ENCODE measurements around the gene DPYSL4. TPM values are rescaled to one million over a fixed set of nuclear protein-coding genes. Genes with fewer than 3 reads are reported as not detected.

Gene DPYSL4
- total RNA-seq, 2 experiments from 2014 or later = 19.9 to 22.2 TPM

- Mint-ChIP-seq H3K4me1 (peaks cover 13% of the 10 kb centered on the region), H3K9me3 (no peaks in the 10 kb centered on the region), H3K27ac (no peak overlapping the region), H3K36me3 (no peaks in the 10 kb centered on the region), H3K27me3 (no peaks in the 10 kb centered on the region), H3K4me3 (no peak overlapping the region)
- DNase-seq = no peak
These were observed 49.4 kb downstream of the DPYSL4 start for GRCh38 chr10:132236161-132236560.

DNA sequence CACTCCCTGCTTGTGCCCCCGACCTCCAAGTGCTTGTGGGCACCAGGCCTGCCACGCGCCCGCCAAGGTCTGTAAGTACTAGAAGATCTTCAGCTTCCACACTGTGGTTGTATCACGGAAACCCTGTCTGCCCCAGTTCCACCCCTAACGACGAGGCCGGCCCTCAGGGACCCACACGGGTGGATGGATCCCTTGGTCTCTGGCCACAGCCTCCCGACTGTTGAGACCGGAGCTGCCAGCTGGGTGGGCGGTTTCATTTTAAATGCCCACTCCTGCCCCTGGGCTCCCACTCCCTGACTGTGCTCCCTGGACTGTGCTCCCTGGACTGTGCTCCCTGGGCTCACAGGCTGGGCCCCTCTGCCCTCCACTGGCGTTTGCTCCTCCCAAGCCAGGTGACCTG, 50.1 kb downstream of the DPYSL4 start:
- no peak for DNase-seq
- Mint-ChIP-seq H3K4me1 (peaks cover 12% of the 10 kb centered on the region), H3K36me3 (no peaks in the 10 kb centered on the region), H3K9me3 (no peaks in the 10 kb centered on the region), H3K27ac (no peak overlapping the region), H3K4me3 (no peak overlapping the region), H3K27me3 (no peaks in the 10 kb centered on the region)

- Mint-ChIP-seq H3K4me1 (peaks cover 7% of the 10 kb centered on the region), H3K4me3 (no peak overlapping the region), H3K27me3 (no peaks in the 10 kb centered on the region), H3K27ac (no peak overlapping the region), H3K36me3 (no peaks in the 10 kb centered on the region), H3K9me3 (no peaks in the 10 kb centered on the region)
- DNase-seq = no peak
These were observed 50.6 kb downstream of the DPYSL4 start for GRCh38 chr10:132237396-132237795.

DNA sequence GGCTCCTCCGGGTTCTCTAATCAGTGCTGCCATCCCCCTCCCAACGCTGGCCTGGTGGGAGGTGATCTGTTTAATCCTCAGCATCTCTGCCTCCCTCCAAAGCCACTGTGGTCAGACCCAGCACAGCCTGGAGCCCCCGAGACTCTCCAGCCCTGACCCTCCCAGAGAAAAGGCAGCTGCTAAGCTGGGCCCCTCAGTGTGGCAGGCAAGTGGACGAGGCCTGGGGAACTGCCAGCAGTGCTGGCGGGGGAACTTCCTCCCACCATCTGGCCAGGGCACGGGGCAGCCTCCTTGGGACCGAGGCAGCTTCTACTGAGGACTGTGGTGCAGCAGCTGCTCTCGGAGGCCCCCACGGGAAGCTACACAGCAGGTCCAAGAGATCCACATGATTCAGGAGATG, 51.1 kb downstream of the DPYSL4 start:
- peaks cover 4% of the 10 kb centered on the region for H3K4me1 Mint-ChIP-seq
- no peaks in the 10 kb centered on the region for H3K27me3 Mint-ChIP-seq
- H3K9me3 Mint-ChIP-seq = no peaks in the 10 kb centered on the region
- H3K27ac Mint-ChIP-seq = no peak overlapping the region
- DNase-seq = no peak
- H3K4me3 Mint-ChIP-seq = no peak overlapping the region
- no peaks in the 10 kb centered on the region for H3K36me3 Mint-ChIP-seq

DNA sequence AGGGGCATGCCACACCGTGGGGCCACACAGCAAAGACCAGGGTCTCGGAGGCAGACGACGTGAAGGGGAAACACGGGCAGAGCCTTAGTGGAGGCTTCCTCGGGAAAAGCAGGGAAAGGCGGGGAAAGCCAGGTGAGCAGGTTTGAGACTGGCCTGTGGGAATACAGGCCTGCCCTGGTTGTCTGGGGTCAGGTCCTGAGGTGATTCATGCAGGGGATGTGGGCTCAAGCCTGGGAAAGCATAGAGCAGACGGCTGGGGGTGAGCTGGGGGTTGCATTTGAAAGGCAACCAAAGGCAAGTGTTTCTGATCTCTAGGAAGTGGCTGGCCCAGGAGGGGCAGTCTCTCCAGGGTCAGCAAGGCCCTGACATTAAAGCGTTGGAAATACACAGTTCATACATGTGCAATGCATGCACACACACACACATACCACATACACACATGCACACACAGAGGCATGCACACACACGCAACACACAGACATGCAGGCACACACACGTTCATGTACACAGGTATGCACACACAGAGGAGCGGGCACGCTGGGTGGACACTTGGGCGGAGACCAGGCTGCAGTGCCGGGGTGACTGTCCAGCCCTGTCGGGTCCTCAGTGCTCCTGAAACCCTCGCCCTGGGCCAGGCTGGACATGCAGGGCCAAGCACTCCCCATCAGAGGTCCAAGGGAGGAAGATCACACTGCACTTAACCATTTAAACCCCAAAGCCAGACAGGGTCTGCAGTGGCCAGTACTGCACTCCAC, 51.8 kb downstream of the DPYSL4 start:
- no peak overlapping the region for H3K4me3 Mint-ChIP-seq
- no peaks in the 10 kb centered on the region for H3K27me3 Mint-ChIP-seq
- H3K27ac Mint-ChIP-seq = no peak overlapping the region
- no peak for DNase-seq
- no peaks in the 10 kb centered on the region for H3K36me3 Mint-ChIP-seq
- no peaks in the 10 kb centered on the region for H3K4me1 Mint-ChIP-seq
- H3K9me3 Mint-ChIP-seq = no peaks in the 10 kb centered on the region

GRCh38 chr10:132239126-132240031, 52.6 kb downstream of the DPYSL4 start:
- Mint-ChIP-seq H3K4me1 (no peaks in the 10 kb centered on the region), H3K36me3 (no peaks in the 10 kb centered on the region), H3K4me3 (no peak overlapping the region), H3K27ac (no peak overlapping the region), H3K27me3 (no peaks in the 10 kb centered on the region), H3K9me3 (no peaks in the 10 kb centered on the region)
- no peak for DNase-seq

DNA sequence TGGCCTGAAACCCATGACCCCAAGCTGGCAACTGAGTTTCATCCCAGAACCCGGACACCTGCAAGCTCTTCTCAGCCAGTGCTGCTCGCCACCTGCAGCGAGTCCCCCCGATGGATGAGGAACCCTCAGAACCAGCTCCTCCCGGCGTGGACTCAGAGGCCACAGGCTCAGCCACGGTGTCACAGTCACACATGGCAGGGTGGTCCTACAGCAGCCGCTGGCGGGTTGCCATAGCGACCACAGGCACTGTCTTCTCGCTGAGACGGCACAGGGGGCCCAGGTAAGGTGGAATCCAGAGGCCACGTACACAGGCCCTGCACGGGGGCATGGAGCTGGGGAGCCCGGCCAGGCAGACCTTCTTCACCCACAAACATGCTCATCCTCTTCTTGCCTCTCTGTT, 53.4 kb downstream of the DPYSL4 start:
- Mint-ChIP-seq H3K4me1 (no peaks in the 10 kb centered on the region), H3K27me3 (no peaks in the 10 kb centered on the region), H3K4me3 (no peak overlapping the region), H3K36me3 (no peaks in the 10 kb centered on the region), H3K9me3 (no peaks in the 10 kb centered on the region), H3K27ac (no peak overlapping the region)
- DNase-seq = no peak

DNA sequence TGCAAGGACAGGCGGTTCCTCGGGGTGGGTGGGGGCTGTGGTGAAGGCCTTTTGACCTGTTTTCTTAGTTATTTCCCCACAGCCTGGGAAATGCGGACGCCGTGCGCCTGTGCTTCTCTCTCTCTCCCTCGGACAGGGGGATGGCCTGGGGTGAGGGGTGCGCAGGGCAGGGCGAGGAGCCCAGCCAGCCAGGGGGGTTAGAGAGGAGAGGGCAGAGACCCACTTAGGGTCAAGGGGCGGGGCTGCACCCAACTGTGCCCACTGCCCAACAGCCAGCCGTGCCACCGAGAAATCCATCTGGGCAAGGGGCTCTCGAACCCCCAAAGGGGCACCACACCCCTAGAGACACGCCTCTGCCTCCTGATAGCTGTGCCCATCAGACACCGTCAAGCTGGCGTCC, 53.8 kb downstream of the DPYSL4 start:
- Mint-ChIP-seq H3K4me1 (no peaks in the 10 kb centered on the region), H3K36me3 (no peaks in the 10 kb centered on the region), H3K9me3 (no peaks in the 10 kb centered on the region), H3K27ac (no peak overlapping the region), H3K27me3 (no peaks in the 10 kb centered on the region), H3K4me3 (no peak overlapping the region)
- DNase-seq = no peak

GRCh38 chr10:132241086-132241485, 54.3 kb downstream of the DPYSL4 start:
- H3K9me3 Mint-ChIP-seq = no peaks in the 10 kb centered on the region
- H3K4me1 Mint-ChIP-seq = no peaks in the 10 kb centered on the region
- H3K27me3 Mint-ChIP-seq = no peaks in the 10 kb centered on the region
- DNase-seq = no peak
- no peak overlapping the region for H3K27ac Mint-ChIP-seq
- H3K36me3 Mint-ChIP-seq = no peaks in the 10 kb centered on the region
- no peak overlapping the region for H3K4me3 Mint-ChIP-seq

GRCh38 chr10:132241496-132241895, 54.7 kb downstream of the DPYSL4 start:
- H3K9me3 Mint-ChIP-seq = no peaks in the 10 kb centered on the region
- no peak overlapping the region for H3K27ac Mint-ChIP-seq
- no peaks in the 10 kb centered on the region for H3K4me1 Mint-ChIP-seq
- no peak overlapping the region for H3K4me3 Mint-ChIP-seq
- DNase-seq = no peak
- no peaks in the 10 kb centered on the region for H3K36me3 Mint-ChIP-seq
- H3K27me3 Mint-ChIP-seq = no peaks in the 10 kb centered on the region

GRCh38 chr10:132242103-132242840, 55.5 kb downstream of the DPYSL4 start:
- H3K27me3 Mint-ChIP-seq = no peaks in the 10 kb centered on the region
- DNase-seq = no peak
- no peaks in the 10 kb centered on the region for H3K36me3 Mint-ChIP-seq
- no peak overlapping the region for H3K27ac Mint-ChIP-seq
- H3K4me1 Mint-ChIP-seq = no peaks in the 10 kb centered on the region
- H3K4me3 Mint-ChIP-seq = no peak overlapping the region
- H3K9me3 Mint-ChIP-seq = no peaks in the 10 kb centered on the region

GRCh38 chr10:132243141-132243540, 56.4 kb downstream of the DPYSL4 start:
- H3K4me3 Mint-ChIP-seq = no peak overlapping the region
- DNase-seq = no peak
- no peak overlapping the region for H3K27ac Mint-ChIP-seq
- no peaks in the 10 kb centered on the region for H3K9me3 Mint-ChIP-seq
- H3K27me3 Mint-ChIP-seq = no peaks in the 10 kb centered on the region
- no peaks in the 10 kb centered on the region for H3K36me3 Mint-ChIP-seq
- H3K4me1 Mint-ChIP-seq = no peaks in the 10 kb centered on the region

DNA sequence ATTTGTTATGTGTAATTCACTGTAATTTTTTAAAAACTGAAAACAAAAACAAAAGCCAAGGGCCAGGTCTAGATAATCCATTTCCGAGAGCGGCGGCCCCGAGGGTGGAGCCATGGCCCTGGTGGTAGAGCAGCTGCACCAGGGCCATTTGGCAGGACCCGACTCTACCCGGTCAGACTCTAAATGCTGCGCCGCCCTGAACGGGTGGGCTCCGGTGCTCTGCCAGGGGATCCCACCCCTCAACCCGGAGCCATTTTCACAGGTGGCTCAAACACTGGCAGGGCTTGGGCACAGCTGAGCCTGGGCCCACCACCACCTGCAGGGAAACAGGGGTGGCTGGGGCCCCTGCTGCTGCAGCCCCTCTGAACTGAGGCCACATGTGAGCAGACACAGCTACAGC, 56.9 kb downstream of the DPYSL4 start:
- Mint-ChIP-seq H3K27me3 (no peaks in the 10 kb centered on the region), H3K36me3 (no peaks in the 10 kb centered on the region), H3K9me3 (no peaks in the 10 kb centered on the region), H3K27ac (no peak overlapping the region), H3K4me3 (no peak overlapping the region), H3K4me1 (no peaks in the 10 kb centered on the region)
- no peak for DNase-seq

DNA sequence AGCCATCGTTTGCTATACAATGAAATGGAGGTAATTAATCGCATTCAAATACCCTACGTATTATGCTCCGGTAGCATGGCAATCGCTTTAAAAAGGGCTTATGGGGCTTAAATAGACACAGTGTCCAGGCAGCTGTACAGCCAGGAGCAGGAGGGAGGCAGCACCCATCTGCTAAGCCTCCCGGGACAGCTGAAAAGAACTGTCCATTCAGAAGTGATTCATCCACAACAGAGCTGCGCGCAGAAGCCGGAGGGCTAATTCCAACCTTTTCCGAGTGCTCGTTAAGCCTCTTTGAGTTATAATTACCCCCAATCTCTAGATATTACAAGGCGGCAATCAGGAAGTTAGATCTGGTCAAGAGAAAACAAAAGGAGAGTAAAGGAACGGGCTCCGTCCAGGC, 58.3 kb downstream of the DPYSL4 start:
- Mint-ChIP-seq H3K36me3 (no peaks in the 10 kb centered on the region), H3K4me3 (no peak overlapping the region), H3K27ac (no peak overlapping the region), H3K27me3 (no peaks in the 10 kb centered on the region), H3K9me3 (no peaks in the 10 kb centered on the region), H3K4me1 (no peaks in the 10 kb centered on the region)
- no peak for DNase-seq

DNA sequence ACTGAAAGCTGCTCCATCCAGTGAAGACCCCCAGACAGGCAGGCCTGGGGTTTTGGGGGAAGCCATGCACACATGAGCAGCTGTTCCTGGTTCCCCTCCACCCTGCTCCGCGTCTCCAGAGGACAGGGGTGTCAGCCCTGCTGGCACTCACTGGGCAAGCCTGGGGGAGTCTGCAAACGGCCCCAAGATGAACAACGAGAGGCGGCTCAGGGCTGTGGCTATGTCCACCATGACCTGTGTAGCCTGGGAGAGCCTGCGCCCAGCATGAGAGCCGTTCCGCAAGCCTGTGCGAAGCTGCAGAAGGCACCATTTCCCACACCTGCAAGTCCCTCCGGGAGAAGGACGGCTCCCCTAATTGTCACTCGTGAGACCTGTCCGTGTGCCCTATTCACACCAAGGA, 59.5 kb downstream of the DPYSL4 start:
- H3K27ac Mint-ChIP-seq = no peak overlapping the region
- no peaks in the 10 kb centered on the region for H3K36me3 Mint-ChIP-seq
- no peaks in the 10 kb centered on the region for H3K9me3 Mint-ChIP-seq
- DNase-seq = no peak
- no peaks in the 10 kb centered on the region for H3K4me1 Mint-ChIP-seq
- no peak overlapping the region for H3K4me3 Mint-ChIP-seq
- H3K27me3 Mint-ChIP-seq = no peaks in the 10 kb centered on the region

All from activated naive CD8-positive, alpha-beta T cell treated with anti-CD3 and anti-CD28 coated beads for 36 hours (primary cell).